ENCODE results near the gene IL17RD.

The IL17RD gene

GRCh38 chr3:57065588-57065987 lies 99.6 kb downstream of the IL17RD start:
- no peak for DNase-seq (ENCODE audit: low read depth in 2 of 2)

GRCh38 chr3:57064572-57064971 lies 100.6 kb downstream of the IL17RD start:
- DNase-seq (ENCODE audit: low read depth in 2 of 2): no peak

GRCh38 chr3:57064001-57064400 lies 101.2 kb downstream of the IL17RD start:
- no peak for DNase-seq (ENCODE audit: low read depth in 2 of 2)

GRCh38 chr3:57063032-57063431 lies 102.1 kb downstream of the IL17RD start:
- DNase-seq (ENCODE audit: low read depth in 2 of 2): no peak

- no peak for DNase-seq (ENCODE audit: low read depth in 2 of 2)
Measured at GRCh38 chr3:57062101-57062631, 103.0 kb downstream of the IL17RD start.

GRCh38 chr3:57061556-57061955 lies 103.6 kb downstream of the IL17RD start:
- DNase-seq (ENCODE audit: low read depth in 2 of 2): no peak

- no peak for DNase-seq (ENCODE audit: low read depth in 2 of 2)
Measured at GRCh38 chr3:57060089-57060821, 104.9 kb downstream of the IL17RD start, which contains the start of gene SPATA12. SPATA12 (plus strand) TSS chr3:57060664; CDS start chr3:57073695, 13,031 bp downstream.

- no peak for DNase-seq (ENCODE audit: low read depth in 2 of 2)
Measured at GRCh38 chr3:57059411-57059810, 105.7 kb downstream of the IL17RD start.

- no peak for DNase-seq (ENCODE audit: low read depth in 2 of 2)
Measured at GRCh38 chr3:57057351-57057750, 107.8 kb downstream of the IL17RD start.

- DNase-seq (ENCODE audit: low read depth in 2 of 2): no peak
Measured at GRCh38 chr3:57053122-57053521, 112.0 kb downstream of the IL17RD start.

- DNase-seq (ENCODE audit: low read depth in 2 of 2): no peak
Measured at GRCh38 chr3:57052662-57053061, 112.5 kb downstream of the IL17RD start.

GRCh38 chr3:57048728-57049127 lies 116.4 kb downstream of the IL17RD start:
- no peak for DNase-seq (ENCODE audit: low read depth in 2 of 2)

GRCh38 chr3:57048052-57048671 lies 117.0 kb downstream of the IL17RD start:
- DNase-seq (ENCODE audit: low read depth in 2 of 2): no peak

- no peak for DNase-seq (ENCODE audit: low read depth in 2 of 2)
Measured at GRCh38 chr3:57046101-57046765, 118.9 kb downstream of the IL17RD start.

- DNase-seq (ENCODE audit: low read depth in 2 of 2): no peak
Measured at GRCh38 chr3:57043518-57043917, 121.6 kb downstream of the IL17RD start.

GRCh38 chr3:57041674-57042073 lies 123.5 kb downstream of the IL17RD start:
- no peak for DNase-seq (ENCODE audit: low read depth in 2 of 2)
